CD8-positive, alpha-beta memory T cell (primary cell): ENCODE results near the gene ERICH2. TPM values are rescaled to one million over a fixed set of nuclear protein-coding genes. Genes with fewer than 3 reads are reported as not detected.
A peak's percentile ranks its signal among the peaks of the same experiment; 100 is the strongest.
"Not testable (repeated sequence)": the region's sequence is repeated elsewhere in the genome, so short reads cannot be mapped to it uniquely, and the experiment has no call there.

ENCODE experiments used
- CTCF ChIA-PET: fragments of 350-600 bp; sonication (Branson Sonifier 250); formaldehyde crosslinking; loops from one replicate; lab custom pipeline; 2021; ENCODE audit warnings: antibody characterized with exemption; lab: Charles Lee
- POLR2A ChIA-PET: fragments of 350-600 bp; sonication (Branson Sonifier 250); formaldehyde crosslinking; loops from one replicate; lab custom pipeline; 2021; ENCODE audit warnings: antibody characterized with exemption; lab: Charles Lee
- DNase-seq, 5 donors: peaks; one replicate each; pipeline versions ENCODE4 v3.0.0 to v3.0.0-alpha.2; 2020 to 2022; ENCODE audit warnings: mixed read lengths in 1 of 5
- H3K27ac ChIP-seq: one replicate; pipeline ENCODE4 v1.7.0; 2013; ENCODE audit warnings: low read depth, mild to moderate bottlenecking, low read length, moderate library complexity
- H3K27me3 ChIP-seq: 2 replicates; pipeline ENCODE4 v1.7.0; 2013; ENCODE audit warnings: low read length, mild to moderate bottlenecking; ENCODE audit not compliant: insufficient read depth, poor library complexity, severe bottlenecking
- H3K36me3 ChIP-seq: 2 replicates; pipeline ENCODE4 v1.7.0; 2013; ENCODE audit warnings: mild to moderate bottlenecking, low read length, moderate library complexity; ENCODE audit not compliant: insufficient read depth
- H3K4me1 ChIP-seq: 2 replicates; pipeline ENCODE4 v1.7.0; 2013; ENCODE audit warnings: mild to moderate bottlenecking, low read length, moderate library complexity; ENCODE audit not compliant: insufficient read depth
- H3K4me3 ChIP-seq: 2 replicates; pipeline ENCODE4 v1.7.0; 2013; ENCODE audit warnings: mild to moderate bottlenecking, low read length
- H3K9me3 ChIP-seq: 2 replicates; pipeline ENCODE4 v1.7.0; 2013; ENCODE audit warnings: mild to moderate bottlenecking, low read length
- H3K27ac Mint-ChIP-seq, 8 donors: one replicate each; pipeline ENCODE4 v1.8.0; 2020 to 2021; ENCODE audit warnings: mixed read lengths in 8 of 8, mild to moderate bottlenecking in 6 of 8, inconsistent platforms in 3 of 8, moderate library complexity in 3 of 8
- H3K27me3 Mint-ChIP-seq, 2 donors: one replicate each; pipeline ENCODE4 v1.8.0; 2020 to 2021; ENCODE audit warnings: mixed read lengths in 2 of 2, mild to moderate bottlenecking in 1 of 2, moderate library complexity in 1 of 2
- H3K36me3 Mint-ChIP-seq, 3 donors: one replicate each; pipeline ENCODE4 v1.8.0; 2020 to 2021; ENCODE audit warnings: mixed read lengths in 3 of 3, inconsistent platforms in 1 of 3, mild to moderate bottlenecking in 1 of 3
- H3K4me1 Mint-ChIP-seq, 3 donors: one replicate each; pipeline ENCODE4 v1.8.0; 2020 to 2021; ENCODE audit warnings: mixed read lengths in 3 of 3, inconsistent platforms in 1 of 3, mild to moderate bottlenecking in 1 of 3
- H3K4me3 Mint-ChIP-seq, 7 donors: one replicate each; pipeline ENCODE4 v1.8.0; 2020 to 2021; ENCODE audit warnings: mixed read lengths in 7 of 7, mild to moderate bottlenecking in 6 of 7, moderate library complexity in 4 of 7, inconsistent platforms in 2 of 7
- H3K9me3 Mint-ChIP-seq, 5 donors: one replicate each; pipeline ENCODE4 v1.8.0; 2020 to 2022; ENCODE audit warnings: mixed read lengths in 5 of 5, mild to moderate bottlenecking in 3 of 5, moderate library complexity in 2 of 5, inconsistent platforms in 1 of 5
- polyA plus RNA-seq: library from polyadenylated mRNA; unstranded; fragments of 300-500 nt; fragmentation: Illumina TruSeq; gene quantifications from one replicate; pipeline ENCODE4 v1.2.3, GENCODE V29; 2021
- total RNA-seq, 2 experiments: library from RNA; stranded (reverse); gene quantifications; one replicate each; pipeline ENCODE4 v1.2.3, GENCODE V29; 2021

Gene ERICH2
- total and polyA plus RNA-seq, 3 experiments from 2014 or later, result not detected

GRCh38 chr2:170743530-170744239 lies 26.5 kb upstream of the ERICH2 start:
- Histone ChIP-seq H3K27ac (no peak overlapping the region), H3K27me3 (peaks cover 9% of the 10 kb centered on the region), H3K36me3 (no peaks in the 10 kb centered on the region), H3K4me1 (no peaks in the 10 kb centered on the region), H3K9me3 (no peaks in the 10 kb centered on the region), H3K4me3 (no peak overlapping the region)
- CTCF ChIA-PET, result no interaction called here
- peaks cover 0 to 4% (median 0%) of the 10 kb centered on the region in 3 donors for H3K36me3 Mint-ChIP-seq
- no peaks in the 10 kb centered on the region for H3K4me1 Mint-ChIP-seq
- H3K27ac Mint-ChIP-seq, result no peak overlapping the region
- H3K9me3 Mint-ChIP-seq, result no peaks in the 10 kb centered on the region
- POLR2A ChIA-PET, result no interaction called here
- H3K4me3 Mint-ChIP-seq, result no peak overlapping the region
- peaks cover 15 to 40% of the 10 kb centered on the region in 2 donors for H3K27me3 Mint-ChIP-seq
- no peak for DNase-seq

GRCh38 chr2:170744248-170745002 lies 25.8 kb upstream of the ERICH2 start:
- H3K27me3 ChIP-seq, result peaks cover 3% of the 10 kb centered on the region
- H3K4me3 ChIP-seq, result no peak overlapping the region
- H3K27ac Mint-ChIP-seq, result peak overlapping the region in 1 of 8 donors; percentile 27
- H3K9me3 ChIP-seq, result no peaks in the 10 kb centered on the region
- H3K27me3 Mint-ChIP-seq, result peaks cover 15 to 39% of the 10 kb centered on the region in 2 donors
- no peaks in the 10 kb centered on the region for H3K4me1 Mint-ChIP-seq
- H3K36me3 ChIP-seq, result no peaks in the 10 kb centered on the region
- no peaks in the 10 kb centered on the region for H3K9me3 Mint-ChIP-seq
- H3K36me3 Mint-ChIP-seq, result peaks cover 0 to 4% (median 0%) of the 10 kb centered on the region in 3 donors
- H3K27ac ChIP-seq, result no peak overlapping the region
- CTCF ChIA-PET, result no interaction called here
- no peaks in the 10 kb centered on the region for H3K4me1 ChIP-seq
- no peak overlapping the region for H3K4me3 Mint-ChIP-seq
- no peak for DNase-seq
- POLR2A ChIA-PET, result no interaction called here

DNA sequence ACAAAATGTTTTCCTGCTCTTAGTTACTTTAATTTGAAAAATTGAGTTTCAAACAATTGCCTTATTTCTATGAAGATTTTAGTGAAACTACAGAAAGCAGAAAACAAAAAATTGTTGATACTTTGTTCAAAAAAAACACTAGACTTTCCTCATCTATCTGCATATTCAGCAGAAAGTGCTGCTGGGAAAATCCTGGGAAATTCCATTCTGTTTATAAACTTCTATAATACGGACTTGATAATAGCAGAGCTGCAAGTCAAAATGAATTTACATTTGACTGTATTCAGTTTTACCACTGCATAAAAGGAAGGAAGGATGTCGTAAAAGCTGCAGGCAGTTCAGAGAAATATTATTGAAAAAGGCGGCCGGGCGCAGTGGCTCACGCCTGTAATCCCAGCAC lies 24.9 kb upstream of the ERICH2 start:
- no peak overlapping the region for H3K27ac Mint-ChIP-seq

GRCh38 chr2:170747921-170748320 lies 22.3 kb upstream of the ERICH2 start:
- H3K4me1 ChIP-seq, result no peaks in the 10 kb centered on the region
- ChIA-PET CTCF (no interaction called here), POLR2A (no interaction called here)
- no peaks in the 10 kb centered on the region for H3K9me3 ChIP-seq
- no peak overlapping the region for H3K27ac ChIP-seq
- Mint-ChIP-seq H3K9me3 (no peaks in the 10 kb centered on the region), H3K27ac (no peak overlapping the region), H3K36me3 (peaks cover 0 to 4% (median 0%) of the 10 kb centered on the region in 3 donors), H3K4me3 (no peak overlapping the region), H3K4me1 (no peaks in the 10 kb centered on the region), H3K27me3 (peaks cover 23 to 57% of the 10 kb centered on the region in 2 donors)
- peaks cover 3% of the 10 kb centered on the region for H3K27me3 ChIP-seq
- no peak for DNase-seq
- no peak overlapping the region for H3K4me3 ChIP-seq
- no peaks in the 10 kb centered on the region for H3K36me3 ChIP-seq

More for the DNA sequence above, 24.9 kb upstream of the ERICH2 start:
- Mint-ChIP-seq H3K4me3 (no peak overlapping the region), H3K9me3 (no peaks in the 10 kb centered on the region), H3K4me1 (no peaks in the 10 kb centered on the region), H3K27me3 (peaks cover 19 to 43% of the 10 kb centered on the region in 2 donors), H3K36me3 (peaks cover 0 to 4% (median 0%) of the 10 kb centered on the region in 3 donors)
- Histone ChIP-seq H3K4me1 (no peaks in the 10 kb centered on the region), H3K27ac (no peak overlapping the region), H3K36me3 (no peaks in the 10 kb centered on the region), H3K4me3 (no peak overlapping the region), H3K9me3 (no peaks in the 10 kb centered on the region), H3K27me3 (peaks cover 3% of the 10 kb centered on the region)
- POLR2A ChIA-PET, result no interaction called here
- CTCF ChIA-PET, result no interaction called here
- no peak for DNase-seq

DNA sequence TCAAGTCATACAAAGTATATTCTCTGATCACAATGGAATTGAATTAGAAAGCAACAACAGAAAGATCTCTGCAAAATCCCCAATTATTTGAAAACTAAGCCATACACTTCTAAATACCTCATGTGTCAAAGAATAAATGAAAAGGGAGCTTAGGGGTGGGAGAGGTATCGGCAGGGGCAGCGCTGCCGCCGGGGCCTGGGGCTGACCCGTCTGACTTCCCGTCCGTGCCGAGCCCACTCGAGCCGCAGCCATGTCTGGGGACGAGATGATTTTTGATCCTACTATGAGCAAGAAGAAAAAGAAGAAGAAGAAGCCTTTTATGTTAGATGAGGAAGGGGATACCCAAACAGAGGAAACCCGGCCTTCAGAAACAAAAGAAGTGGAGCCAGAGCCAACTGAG lies 18.6 kb upstream of the ERICH2 start:
- H3K9me3 Mint-ChIP-seq, POLR2A ChIA-PET, H3K27me3 ChIP-seq, H3K4me1 ChIP-seq, H3K4me3 ChIP-seq, H3K27ac ChIP-seq, H3K4me3 Mint-ChIP-seq, H3K9me3 ChIP-seq, H3K4me1 Mint-ChIP-seq, H3K36me3 Mint-ChIP-seq, CTCF ChIA-PET, H3K27ac Mint-ChIP-seq, H3K36me3 ChIP-seq, DNase-seq: not testable (repeated sequence)
- H3K27me3 Mint-ChIP-seq, result peaks cover 12 to 44% of the 10 kb centered on the region in 2 donors

GRCh38 chr2:170761572-170761971 lies 8.6 kb upstream of the ERICH2 start:
- Mint-ChIP-seq H3K27me3 (peaks cover 4 to 9% of the 10 kb centered on the region in 2 donors), H3K4me3 (no peak overlapping the region), H3K9me3 (no peaks in the 10 kb centered on the region), H3K36me3 (no peaks in the 10 kb centered on the region), H3K4me1 (no peaks in the 10 kb centered on the region), H3K27ac (no peak overlapping the region)
- DNase-seq, result no peak
- Histone ChIP-seq H3K36me3 (no peaks in the 10 kb centered on the region), H3K9me3 (no peaks in the 10 kb centered on the region), H3K4me3 (no peak overlapping the region), H3K27ac (no peak overlapping the region), H3K4me1 (no peaks in the 10 kb centered on the region), H3K27me3 (no peaks in the 10 kb centered on the region)
- POLR2A ChIA-PET, result no interaction called here
- CTCF ChIA-PET, result no interaction called here

DNA sequence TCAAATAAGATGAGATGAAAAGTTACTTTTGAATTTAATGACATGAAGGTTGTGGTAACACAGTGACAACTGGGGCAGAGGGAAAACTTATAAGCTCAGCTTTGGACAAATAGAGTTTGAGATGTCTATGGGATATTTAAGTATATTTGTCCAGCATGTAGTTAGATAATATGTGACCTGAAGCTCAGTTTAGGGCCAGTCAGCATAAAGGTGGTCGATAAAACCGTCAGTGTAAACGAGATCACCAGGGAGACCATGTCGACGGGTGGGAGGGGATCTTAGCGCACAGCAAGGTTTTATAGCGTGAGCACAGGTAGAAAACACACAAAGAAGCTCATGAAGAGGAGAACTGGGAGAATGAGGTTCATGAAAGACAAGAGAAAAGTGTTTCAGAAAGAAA lies 7.4 kb upstream of the ERICH2 start:
- no peaks in the 10 kb centered on the region for H3K36me3 ChIP-seq
- peaks cover 4 to 12% of the 10 kb centered on the region in 2 donors for H3K27me3 Mint-ChIP-seq
- no peak overlapping the region for H3K4me3 Mint-ChIP-seq
- H3K9me3 ChIP-seq, result no peaks in the 10 kb centered on the region
- no peaks in the 10 kb centered on the region for H3K9me3 Mint-ChIP-seq
- H3K27ac ChIP-seq, result no peak overlapping the region
- no peak for DNase-seq
- no peaks in the 10 kb centered on the region for H3K36me3 Mint-ChIP-seq
- ChIA-PET POLR2A (no interaction called here), CTCF (no interaction called here)
- no peaks in the 10 kb centered on the region for H3K4me1 ChIP-seq
- no peaks in the 10 kb centered on the region for H3K4me1 Mint-ChIP-seq
- H3K4me3 ChIP-seq, result no peak overlapping the region
- no peaks in the 10 kb centered on the region for H3K27me3 ChIP-seq
- H3K27ac Mint-ChIP-seq, result no peak overlapping the region

- Histone ChIP-seq H3K9me3 (no peaks in the 10 kb centered on the region), H3K27ac (no peak overlapping the region), H3K36me3 (no peaks in the 10 kb centered on the region), H3K4me1 (no peaks in the 10 kb centered on the region), H3K27me3 (no peaks in the 10 kb centered on the region), H3K4me3 (no peak overlapping the region)
- Mint-ChIP-seq H3K36me3 (no peaks in the 10 kb centered on the region), H3K9me3 (no peaks in the 10 kb centered on the region), H3K4me3 (no peak overlapping the region), H3K27me3 (peaks cover 4 to 12% of the 10 kb centered on the region in 2 donors), H3K27ac (no peak overlapping the region), H3K4me1 (no peaks in the 10 kb centered on the region)
- ChIA-PET CTCF (no interaction called here), POLR2A (no interaction called here)
- DNase-seq, result no peak
Measured at GRCh38 chr2:170763232-170763631, 6.9 kb upstream of the ERICH2 start.
